Measurements from ENCODE around the gene NPIPB6.
"Not testable (repeated sequence)": the region's sequence is repeated elsewhere in the genome, so short reads cannot be mapped to it uniquely, and the experiment has no call there.

Gene NPIPB6

GRCh38 chr16:28363408-28363807, at the start of gene NPIPB6:
Gene NPIPB6, minus strand, starts transcription at chr16:28363508. Its CDS starts 686 bp downstream, at chr16:28362822.
- DNase-seq (ENCODE audit: low spot score) = not testable (repeated sequence)

GRCh38 chr16:28403220-28404072, 40.1 kb upstream of the NPIPB6 start, which contains the start of gene EIF3CL:
Gene EIF3CL, minus strand, starts transcription at chr16:28403841. Its CDS starts 223 bp downstream, at chr16:28403618.
- DNase-seq (ENCODE audit: low spot score) = not testable (repeated sequence)

DNA sequence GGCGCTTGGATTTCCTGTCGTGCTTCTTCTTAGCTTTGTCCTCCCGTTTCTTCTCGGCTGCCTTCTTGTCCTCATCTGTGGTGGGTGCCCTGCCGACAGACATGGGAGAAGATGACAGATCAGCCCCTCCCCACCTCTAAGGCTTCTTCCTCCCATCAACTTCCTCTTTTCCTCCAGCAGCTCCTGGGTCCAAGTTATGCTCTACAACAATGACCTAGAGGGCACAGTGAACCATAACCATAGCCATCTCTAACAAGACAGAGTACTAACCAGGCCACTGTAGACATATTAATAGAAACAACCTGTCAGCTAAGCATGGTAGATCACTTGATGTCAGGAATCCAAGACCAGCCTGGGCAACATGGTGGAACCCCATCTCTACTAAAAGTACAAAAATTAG, 28.7 kb upstream of the NPIPB6 start:
- not testable (repeated sequence) for DNase-seq (ENCODE audit: low spot score)

- DNase-seq (ENCODE audit: low spot score) = not testable (repeated sequence)
These were observed 19.0 kb upstream of the NPIPB6 start for GRCh38 chr16:28382177-28382867.

DNA sequence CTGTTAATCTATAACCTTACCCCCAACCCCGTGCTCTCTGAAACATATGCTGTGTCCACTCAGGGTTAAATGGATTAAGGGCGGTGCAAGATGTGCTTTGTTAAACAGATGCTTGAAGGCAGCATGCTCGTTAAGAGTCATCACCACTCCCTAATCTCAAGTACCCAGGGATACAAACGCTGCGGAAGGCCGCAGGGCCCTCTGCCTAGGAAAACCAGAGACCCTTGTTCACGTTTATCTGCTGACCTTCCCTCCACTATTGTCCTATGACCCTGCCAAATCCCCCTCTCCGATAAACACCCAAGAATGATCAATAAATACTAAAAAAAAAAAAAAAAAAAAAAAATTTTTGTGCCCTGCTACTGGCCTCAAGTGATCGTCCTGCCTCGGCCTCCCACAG, 14.5 kb upstream of the NPIPB6 start:
- DNase-seq (ENCODE audit: low spot score) = not testable (repeated sequence)

DNA sequence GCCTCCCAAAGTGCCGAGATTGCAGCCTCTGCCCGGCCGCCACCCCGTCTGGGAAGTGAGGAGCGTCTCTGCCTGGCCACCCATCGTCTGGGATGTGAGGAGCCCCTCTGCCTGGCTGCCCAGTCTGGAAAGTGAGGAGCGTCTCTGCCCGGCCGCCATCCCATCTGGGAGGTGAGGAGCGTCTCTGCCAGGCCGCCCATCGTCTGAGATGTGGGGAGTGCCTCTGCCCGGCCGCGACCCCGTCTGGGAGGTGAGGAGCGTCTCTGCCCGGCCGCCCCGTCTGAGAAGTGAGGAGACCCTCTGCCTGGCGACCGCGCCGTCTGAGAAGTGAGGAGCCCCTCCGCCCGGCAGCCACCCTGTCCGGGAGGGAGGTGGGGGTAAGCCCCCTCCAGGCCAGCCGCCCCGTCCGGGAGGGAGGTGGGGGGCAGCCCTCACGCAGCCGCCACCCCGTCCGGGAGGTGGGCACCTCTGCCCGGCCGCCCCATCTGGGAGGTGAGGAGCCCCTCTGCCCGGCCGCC, 13.9 kb upstream of the NPIPB6 start:
- not testable (repeated sequence) for DNase-seq (ENCODE audit: low spot score)

DNA sequence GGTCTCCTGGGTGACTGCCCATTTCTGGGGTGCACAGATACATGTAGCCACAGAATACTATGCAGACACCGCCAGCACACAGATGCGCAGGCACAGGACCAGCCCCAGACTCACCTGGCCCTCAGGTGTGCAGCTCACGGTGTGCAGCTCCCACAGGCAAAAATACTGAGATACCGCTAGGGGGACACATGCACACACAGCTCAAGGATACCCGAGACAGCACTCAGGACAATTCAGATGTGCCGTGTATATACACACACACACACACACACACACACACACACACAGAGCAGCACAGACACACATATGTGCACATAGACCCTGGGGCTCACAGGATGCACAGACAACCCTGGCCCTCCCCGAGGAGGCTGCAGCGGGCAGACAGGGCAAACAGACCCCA, 11.8 kb upstream of the NPIPB6 start:
- DNase-seq (ENCODE audit: low spot score) = not testable (repeated sequence)

DNA sequence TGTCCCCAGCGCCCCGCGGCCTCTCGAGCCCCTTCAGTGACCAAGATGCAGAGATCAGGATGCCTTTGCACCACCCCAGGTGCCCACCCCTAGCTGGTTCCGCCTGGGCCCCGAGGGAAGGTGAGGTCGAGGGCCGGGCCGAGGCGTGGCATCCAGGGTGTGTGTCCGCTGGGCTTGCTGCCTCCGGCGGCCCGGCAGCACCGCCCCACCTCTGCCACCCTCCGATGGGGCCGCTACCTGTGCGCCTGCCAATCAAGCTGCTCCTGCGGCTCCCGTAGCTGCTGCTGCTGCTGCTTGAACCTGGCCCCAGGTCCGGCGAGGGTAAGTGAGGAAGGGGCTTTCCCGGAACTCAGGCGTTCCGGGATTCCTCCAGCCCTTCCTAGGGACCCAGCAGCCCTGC, 11.0 kb upstream of the NPIPB6 start:
- not testable (repeated sequence) for DNase-seq (ENCODE audit: low spot score)

DNA sequence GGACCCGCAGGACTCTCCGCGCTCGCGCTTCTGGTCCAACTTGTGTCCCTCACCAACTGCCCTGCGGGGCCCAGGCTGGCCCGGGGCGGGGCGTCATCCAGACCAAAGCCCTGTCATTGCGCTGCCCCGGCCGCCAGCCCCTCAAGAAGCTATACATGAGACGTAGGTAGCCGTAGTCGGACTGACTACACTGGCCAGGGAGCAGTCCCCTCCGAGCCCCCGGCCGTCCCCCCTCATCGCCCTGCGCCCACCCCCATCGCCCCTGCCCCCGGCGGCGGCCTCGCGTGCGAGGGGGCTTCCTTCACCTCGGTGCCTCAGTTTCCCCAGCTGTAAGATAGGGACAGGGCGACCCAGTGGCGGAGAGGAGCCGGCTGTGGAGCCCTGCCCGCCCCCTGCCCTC, 4.6 kb upstream of the NPIPB6 start:
- not testable (repeated sequence) for DNase-seq (ENCODE audit: low spot score)

GRCh38 chr16:28364268-28365173, 1.2 kb upstream of the NPIPB6 start:
- DNase-seq (ENCODE audit: low spot score) = not testable (repeated sequence)

- not testable (repeated sequence) for DNase-seq (ENCODE audit: low spot score)
These were observed 708 bp downstream of the NPIPB6 start for GRCh38 chr16:28362600-28362999.

GRCh38 chr16:28338230-28338629, 25.1 kb downstream of the NPIPB6 start:
- DNase-seq (ENCODE audit: low spot score) = not testable (repeated sequence)

DNA sequence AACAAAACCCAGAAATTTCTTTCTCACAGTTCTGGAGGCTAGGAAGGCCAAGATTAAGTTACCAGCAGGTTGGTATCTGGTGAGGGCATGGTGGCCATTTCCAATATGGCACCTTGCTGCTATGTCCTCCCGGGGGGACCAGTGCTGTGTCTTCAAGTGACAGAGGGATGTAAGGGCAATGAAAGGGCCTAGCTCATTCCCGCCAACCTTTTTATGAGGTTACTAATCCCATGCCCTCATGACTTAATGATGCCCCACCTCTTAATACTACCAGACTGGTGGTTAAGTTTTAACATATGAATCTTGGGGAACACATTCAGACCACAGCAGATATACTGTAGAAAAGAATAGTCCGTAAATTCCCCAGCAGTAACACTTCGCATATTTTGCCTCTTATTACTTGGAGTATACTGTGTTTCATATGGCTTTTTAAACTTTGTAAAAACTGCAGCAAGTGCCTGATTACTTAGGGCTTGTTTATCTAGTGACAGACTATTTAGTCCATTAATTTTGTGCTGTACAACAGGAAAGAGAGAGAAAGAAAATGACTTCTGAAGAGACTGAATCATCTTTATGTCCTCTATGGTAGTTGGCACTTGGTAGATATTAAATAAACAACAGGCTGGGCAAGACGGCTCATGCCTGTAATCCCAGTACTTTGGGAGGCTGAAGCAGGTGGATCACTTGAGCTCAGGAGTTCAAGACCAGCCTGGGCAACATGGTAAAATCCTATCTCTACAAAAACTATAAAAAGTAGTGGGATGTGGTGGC, 26.2 kb downstream of the NPIPB6 start:
- DNase-seq (ENCODE audit: low spot score) = not testable (repeated sequence)

DNA sequence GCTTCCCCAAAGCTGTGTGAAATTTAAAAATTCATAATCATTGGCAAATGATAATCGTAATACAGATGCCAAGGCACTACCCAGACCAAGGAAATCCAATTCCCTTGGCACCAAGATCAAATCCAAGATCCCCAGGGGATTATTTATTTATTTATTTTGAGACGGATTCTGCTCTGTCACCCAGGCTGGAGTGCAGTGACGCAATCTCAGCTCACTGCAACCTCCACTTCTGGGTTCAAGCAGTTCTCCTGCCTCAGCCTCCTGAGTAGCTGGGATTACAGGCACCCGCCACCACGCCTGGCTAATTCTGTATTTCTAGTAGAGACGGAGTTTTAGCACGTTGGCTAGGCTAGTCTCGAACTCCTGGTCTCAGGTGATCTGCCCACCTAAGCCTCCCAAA, 27.6 kb downstream of the NPIPB6 start:
- DNase-seq (ENCODE audit: low spot score) = not testable (repeated sequence)

- DNase-seq (ENCODE audit: low spot score) = not testable (repeated sequence)
These were observed 30.7 kb downstream of the NPIPB6 start for GRCh38 chr16:28332632-28333031.

- not testable (repeated sequence) for DNase-seq (ENCODE audit: low spot score)
These were observed 32.3 kb downstream of the NPIPB6 start for GRCh38 chr16:28330981-28331380.

GRCh38 chr16:28330232-28330631, 33.1 kb downstream of the NPIPB6 start:
- DNase-seq (ENCODE audit: low spot score) = not testable (repeated sequence)

DNA sequence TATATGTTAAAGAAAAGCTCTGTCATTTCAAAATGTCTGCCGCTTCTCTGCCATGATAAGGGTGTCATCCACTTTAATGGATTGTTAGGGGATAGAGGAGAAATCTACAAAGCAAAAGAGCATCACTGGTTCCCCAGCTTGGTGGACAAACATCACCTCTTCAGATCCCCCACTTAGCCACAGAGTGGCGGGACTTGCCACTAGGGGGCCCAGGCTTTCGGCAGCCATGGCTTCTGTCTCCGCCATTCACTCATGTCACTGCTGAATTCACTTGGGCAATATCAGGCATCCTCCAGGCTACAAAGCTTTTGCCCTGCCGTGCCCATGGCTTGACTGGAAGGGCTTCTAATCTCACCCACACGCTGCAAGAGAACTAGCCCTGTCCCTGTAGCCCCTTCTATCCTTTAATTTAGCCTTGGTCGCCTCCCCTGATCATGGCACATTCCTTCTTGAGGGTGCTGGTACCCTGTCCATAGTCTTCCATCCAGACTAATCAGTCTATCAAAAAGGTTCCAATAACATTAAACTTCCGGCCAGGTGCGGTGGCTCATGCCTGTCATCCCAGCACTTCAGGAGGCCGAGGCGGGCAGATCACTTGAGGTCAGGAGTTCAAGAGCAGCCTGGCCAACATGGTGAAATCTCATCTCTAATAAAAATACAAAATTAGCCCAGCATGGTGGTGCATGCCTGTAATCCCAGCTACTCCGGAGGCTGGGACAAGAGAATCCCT, 36.3 kb downstream of the NPIPB6 start:
- no peak for DNase-seq (ENCODE audit: low spot score)

- no peak for DNase-seq (ENCODE audit: low spot score)
These were observed 38.4 kb downstream of the NPIPB6 start for GRCh38 chr16:28324887-28325279.

DNA sequence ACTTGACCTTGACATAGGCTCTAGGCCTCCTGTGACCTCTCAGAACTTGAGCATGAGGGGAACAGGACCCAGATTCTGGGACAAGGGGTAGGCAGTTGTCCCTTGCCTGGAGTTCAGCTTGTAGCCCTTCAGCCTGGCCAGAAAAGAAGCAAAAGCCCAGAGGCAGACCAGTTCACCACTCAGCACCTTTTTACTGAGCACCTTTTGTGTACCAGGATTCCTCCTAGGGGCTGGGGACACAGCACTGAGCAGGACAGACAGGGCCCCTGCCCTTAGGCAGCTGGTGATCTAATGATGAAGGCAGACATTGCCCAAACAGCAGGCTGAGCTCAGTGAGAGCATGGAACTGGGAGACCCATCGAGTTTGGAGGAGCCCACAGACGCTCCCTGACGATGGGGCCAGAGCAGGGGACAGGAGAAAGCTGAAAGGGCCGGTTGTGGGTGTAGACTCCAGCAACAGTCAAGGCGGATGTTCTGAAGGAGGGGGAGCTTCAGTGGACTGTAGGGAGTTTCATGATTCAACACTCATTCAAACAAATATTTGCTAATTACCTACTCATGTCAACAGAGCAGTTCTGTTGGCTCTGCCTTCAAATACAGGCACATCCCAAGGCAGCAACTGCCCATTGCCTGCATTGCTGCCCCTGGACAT, 38.9 kb downstream of the NPIPB6 start:
- no peak for DNase-seq (ENCODE audit: low spot score)
